HG03432 (cell line): Measurements from ENCODE around the gene IDUA.
A peak's percentile ranks its signal among the peaks of the same experiment; 100 is the strongest.
"Not testable (repeated sequence)": the region's sequence is repeated elsewhere in the genome, so short reads cannot be mapped to it uniquely, and the experiment has no call there.

Experiments
- ATAC-seq: cut with Tn5 transposase; IDR thresholded peaks from one replicate; pipeline ENCODE4 v1.9.1; 2021; ENCODE audit warnings: mild to moderate bottlenecking, moderate library complexity; ENCODE audit not compliant: unreplicated experiment

IDUA gene

DNA sequence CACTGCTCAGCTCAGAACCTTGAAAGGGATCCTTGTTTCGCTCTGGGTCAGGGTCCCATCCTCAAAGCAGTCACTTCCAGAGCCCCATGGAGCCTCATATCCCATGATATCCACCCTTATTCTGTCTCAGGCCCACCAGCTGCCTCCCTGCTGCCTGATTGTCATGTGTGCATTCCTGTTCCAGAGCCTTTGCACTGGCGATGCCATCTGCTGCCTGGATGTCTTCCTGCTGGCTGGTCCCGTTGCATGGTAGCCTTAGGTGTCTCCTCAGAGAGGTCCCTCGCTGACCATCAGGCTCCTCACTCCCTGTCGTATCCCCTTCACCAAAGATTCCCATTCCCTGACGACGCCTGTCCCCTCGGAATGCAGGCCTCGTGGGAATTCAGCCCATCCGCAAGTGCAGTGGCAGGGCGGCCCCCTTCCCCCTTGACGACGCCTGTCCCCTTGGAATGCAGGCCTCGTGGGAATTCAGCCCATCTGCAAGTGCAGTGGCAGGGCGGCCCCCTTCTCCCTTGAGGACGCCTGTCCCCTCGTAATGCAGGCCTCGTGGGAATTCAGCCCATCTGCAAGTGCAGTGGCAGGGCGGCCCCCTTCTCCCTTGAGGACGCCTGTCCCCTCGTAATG, 12.5 kb downstream of the IDUA start:
- not testable (repeated sequence) for ATAC-seq

DNA sequence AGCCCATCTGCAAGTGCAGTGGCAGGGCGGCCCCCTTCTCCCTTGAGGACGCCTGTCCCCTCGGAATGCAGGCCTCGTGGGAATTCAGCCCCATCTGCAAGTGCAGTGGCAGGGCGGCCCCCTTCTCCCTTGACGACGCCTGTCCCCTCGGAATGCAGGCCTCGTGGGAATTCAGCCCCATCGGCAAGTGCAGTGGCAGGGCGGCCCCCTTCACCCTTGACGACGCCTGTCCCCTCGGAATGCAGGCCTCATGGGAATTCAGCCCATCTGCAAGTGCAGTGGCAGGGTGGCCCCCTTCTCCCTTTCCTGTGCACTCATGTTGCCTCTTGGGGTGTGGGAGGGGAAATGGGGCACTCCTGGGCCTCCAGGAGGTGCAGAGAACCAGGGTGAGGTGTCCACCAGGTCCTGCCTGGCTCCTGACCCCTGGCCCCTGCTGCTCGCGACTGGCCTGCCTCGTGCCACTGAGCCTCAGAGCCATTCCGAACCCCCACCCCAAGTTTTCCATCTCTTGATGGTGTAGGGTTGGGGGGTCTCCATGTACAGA, 13.1 kb downstream of the IDUA start:
- no peak for ATAC-seq

DNA sequence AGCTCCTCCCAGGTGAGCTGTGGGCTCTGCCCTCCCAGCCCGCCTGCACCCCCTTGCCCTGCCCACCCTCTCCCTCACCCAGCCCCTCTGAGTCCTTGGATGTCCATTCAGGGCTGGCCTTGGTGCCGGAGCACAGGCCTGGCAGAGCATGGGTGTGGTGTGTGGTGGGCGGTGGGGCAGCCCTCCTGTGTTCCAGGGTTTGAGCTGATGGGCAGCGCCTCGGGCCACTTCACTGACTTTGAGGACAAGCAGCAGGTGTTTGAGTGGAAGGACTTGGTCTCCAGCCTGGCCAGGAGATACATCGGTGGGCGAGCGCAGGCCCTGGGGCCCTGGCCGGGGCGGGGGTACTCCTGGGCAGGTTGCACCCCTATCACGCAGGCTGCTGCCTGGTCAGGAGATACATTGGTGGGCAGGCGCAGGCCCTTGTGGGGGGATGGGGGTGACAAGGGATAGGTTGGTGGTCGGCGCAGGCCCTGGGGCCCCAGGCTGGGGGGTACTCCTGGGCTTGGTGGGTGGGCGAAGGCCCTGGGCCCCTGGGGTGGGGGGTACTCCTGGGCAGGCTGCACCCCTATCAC, 13.9 kb downstream of the IDUA start:
- no peak for ATAC-seq

DNA sequence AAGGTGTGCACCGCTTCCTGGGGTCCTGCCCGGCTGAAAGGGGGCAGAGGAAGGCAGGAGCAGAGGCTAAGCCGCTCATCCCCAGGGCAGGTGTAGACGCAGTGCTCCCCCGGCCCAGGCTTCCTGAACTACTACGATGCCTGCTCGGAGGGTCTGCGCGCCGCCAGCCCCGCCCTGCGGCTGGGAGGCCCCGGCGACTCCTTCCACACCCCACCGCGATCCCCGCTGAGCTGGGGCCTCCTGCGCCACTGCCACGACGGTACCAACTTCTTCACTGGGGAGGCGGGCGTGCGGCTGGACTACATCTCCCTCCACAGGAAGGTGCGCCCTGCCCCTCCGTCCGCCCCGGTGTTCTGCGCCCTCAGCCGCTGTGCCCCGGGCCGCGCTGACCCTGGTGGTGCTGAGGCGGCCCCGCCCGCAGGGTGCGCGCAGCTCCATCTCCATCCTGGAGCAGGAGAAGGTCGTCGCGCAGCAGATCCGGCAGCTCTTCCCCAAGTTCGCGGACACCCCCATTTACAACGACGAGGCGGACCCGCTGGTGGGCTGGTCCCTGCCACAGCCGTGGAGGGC, 14.8 kb downstream of the IDUA start:
- ATAC-seq = no peak

DNA sequence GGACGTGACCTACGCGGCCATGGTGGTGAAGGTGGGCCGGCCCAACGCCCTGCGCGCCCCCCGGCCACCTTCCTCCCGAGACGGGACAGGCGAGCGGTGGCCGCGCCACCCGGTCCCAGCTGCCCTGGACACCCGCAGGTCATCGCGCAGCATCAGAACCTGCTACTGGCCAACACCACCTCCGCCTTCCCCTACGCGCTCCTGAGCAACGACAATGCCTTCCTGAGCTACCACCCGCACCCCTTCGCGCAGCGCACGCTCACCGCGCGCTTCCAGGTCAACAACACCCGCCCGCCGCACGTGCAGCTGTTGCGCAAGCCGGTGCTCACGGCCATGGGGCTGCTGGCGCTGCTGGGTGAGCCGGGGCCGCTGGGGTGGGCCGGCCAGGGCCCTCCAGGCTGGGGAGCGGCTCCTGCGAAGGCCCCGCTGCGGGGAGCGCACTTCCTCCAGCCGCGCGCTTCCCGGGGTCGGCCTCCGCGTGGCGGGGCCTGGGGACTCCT, 15.3 kb downstream of the IDUA start:
- no peak for ATAC-seq

DNA sequence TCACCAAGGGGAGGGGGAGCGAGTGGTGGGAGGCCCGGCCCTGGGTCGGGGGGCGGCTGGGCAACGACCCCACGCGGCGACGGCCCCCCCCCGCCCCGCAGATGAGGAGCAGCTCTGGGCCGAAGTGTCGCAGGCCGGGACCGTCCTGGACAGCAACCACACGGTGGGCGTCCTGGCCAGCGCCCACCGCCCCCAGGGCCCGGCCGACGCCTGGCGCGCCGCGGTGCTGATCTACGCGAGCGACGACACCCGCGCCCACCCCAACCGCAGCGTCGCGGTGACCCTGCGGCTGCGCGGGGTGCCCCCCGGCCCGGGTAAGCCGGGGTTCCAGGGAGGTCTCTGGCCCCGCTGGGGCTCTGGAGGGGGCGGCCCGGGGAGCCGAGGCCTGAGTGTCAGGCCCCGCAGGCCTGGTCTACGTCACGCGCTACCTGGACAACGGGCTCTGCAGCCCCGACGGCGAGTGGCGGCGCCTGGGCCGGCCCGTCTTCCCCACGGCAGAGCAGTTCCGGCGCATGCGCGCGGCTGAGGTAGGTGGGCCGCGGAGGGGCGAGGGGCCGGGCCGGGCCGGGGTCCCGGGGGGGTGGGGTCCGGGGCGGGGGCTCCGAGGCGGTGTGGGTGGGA, 15.9 kb downstream of the IDUA start:
- ATAC-seq = no peak

DNA sequence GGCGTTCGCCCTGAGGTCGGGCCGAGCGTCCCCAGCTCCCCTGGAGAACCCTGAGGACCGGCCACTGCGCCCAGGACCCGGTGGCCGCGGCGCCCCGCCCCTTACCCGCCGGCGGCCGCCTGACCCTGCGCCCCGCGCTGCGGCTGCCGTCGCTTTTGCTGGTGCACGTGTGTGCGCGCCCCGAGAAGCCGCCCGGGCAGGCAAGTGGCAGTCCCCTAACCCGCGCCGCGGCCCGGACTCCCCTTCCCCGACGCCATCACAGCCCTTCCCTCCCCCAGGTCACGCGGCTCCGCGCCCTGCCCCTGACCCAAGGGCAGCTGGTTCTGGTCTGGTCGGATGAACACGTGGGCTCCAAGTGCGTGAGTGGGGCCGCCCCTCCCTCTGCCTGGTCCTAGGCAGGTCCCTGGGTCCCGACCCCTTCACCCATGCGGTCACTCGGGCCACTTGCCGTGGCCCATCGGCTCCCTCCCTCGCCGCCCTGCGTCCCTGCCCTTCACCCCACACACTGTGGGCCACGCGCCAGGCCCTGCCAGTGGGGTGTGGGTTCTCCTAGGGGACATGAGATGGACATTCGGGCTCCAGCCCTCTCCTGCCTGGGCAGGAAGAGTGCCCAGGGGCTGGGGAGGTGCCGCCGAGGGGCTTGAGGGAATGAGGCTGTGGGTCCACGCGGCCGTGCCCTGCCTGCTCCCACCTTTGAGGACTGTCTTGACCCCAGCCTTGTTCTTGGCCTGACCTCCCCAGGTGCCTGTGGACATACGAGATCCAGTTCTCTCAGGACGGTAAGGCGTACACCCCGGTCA, 16.6 kb downstream of the IDUA start:
- no peak for ATAC-seq

DNA sequence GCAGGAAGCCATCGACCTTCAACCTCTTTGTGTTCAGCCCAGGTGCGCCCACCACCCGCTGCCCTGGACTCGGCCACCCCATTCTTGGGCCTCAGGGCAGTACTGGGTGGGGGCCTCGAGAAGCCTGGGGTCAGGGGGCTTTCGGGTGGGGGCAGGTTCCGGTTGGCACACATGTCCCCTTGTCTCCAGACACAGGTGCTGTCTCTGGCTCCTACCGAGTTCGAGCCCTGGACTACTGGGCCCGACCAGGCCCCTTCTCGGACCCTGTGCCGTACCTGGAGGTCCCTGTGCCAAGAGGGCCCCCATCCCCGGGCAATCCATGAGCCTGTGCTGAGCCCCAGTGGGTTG, 17.2 kb downstream of the IDUA start:
- no peak for ATAC-seq

DNA sequence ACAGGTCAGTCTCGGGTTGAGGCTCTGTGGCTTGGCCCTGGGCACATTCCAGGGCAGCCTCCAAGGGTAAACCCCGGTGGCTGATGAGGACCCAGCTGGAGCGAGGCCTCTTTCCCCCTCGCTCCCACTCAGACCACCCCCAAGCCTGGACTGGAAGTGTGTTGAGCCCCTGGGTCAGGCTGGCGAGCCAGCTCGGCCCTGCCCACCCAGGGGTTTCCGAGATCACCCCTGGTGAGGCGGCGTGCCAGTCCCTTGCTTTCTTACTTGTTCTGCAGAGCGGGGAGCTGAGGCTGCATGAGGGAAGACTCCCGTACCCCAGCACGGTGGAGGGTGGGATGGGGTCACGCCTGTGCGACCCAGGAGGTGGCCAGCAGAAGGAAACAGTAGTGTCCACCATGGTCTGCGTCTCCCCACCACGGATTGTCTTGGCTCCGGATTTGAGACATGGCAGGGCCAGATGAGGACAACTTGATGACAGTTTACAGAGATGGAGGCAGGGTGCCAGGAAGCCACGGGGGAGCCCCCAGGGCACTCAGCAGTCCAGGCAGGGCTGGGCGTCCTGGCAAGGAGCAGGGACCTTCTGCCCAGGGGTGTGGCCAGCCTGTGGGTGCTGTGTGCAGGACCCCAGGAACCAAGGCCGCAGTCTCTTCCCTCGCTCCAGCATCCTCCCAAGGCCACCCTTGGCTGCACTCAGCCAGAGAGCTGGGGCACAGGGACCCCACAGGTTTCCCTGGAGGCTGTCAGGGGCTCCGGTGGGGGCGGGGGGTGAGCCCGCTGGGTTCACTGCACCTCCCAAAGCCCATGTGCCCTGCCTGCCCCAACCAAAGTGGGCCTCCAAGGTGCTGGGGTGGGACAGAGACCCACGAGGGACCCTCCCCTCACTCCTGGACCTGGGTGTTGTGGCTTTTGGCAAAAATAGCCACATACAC, 18.0 kb downstream of the IDUA start:
- ATAC-seq = no peak

DNA sequence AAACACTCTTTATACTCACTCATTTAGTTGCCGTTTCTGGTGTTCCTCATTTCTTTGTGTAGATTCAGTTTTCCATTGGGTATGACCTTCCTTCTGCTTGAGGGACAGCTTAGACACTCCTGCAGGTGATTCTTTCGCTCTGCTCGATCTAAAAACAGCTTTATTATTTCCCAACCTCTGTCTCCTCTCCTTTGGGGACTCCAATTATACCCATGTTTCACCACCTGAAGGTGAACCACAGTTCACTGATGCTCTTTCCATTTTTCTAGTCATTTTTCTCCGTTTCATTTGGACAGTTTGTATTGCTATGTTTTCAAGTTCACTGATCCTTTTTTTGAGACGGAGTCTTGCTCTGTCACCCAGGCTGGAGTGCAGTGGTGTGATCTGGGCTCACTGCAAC, 20.0 kb downstream of the IDUA start:
- no peak for ATAC-seq

DNA sequence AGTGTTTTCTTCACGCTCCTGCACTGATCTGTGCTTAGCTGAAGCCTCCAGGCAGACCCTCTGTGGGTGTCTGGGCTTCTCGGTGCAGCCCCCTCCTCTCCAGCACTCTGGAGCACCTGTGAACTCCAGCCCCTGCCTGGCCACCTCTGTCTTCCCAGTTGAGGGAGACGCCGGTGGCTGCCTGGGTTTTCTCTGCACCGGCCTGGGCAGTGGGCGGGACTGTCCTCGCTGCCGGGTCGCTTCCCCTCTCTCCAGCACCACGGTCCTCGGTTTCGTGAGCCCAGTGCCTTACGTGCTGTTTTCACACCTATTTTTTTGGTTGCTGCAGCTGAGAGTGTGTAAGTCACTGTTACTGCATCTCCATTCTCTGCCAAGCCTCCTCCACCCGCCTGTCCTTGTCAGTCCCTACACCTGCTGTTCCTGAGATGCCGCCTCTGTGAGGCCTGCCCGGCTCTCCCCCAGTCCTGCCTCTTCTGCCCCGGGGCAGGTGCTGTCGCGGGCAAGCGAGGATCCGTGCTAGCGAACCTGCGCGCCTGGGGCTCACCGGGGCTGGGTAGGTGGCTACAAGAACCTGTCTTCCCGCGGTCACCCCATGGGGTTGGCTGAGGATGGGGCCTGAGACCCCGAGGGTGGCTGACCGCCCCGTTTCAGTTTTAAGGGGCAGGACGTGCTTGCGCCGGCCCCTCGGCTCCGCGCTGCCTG, 22.1 kb downstream of the IDUA start:
- ATAC-seq = peak; percentile 6

DNA sequence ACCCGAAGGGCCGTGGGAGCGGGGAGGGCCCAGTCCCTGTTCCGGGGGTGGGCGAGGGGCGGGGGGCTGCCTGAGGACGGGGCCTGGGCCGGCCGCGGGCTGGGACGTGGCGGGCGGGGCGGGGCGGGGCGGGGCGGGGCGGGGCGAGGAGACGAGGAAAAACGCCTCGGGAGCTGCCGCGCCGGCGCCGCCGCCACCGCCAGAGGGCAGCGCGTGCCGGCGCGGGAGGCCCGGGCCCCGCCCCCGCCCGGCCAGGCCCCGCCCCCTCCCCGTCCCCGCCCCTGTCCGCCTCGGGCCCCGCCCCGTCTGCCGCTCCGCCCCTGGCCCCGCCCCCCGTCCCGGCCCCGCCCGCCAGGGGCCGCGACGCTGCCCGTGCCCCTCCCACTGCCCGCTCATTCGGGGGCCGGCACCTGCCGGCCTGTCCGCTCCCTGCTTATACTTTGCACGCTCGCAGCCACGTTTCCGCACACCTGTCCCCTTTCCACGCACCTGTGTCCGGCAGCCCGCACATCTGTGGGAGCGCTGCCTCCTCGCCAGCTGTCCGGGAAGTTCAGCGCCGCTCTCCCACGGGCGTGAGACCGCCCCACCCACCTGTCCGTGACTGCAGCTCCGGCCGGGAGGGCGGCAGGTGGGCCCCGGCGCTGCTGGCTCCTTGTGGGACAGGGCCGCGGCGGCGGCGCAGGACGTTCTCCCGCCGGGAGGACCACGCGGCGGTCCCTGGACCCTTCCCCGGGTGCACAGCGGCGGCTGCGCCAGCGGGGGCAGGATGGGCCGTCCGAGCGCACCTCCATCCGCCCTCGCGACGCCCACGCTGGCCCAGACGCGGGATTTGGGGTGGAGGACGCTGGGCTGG, 22.9 kb downstream of the IDUA start:
- ATAC-seq = peak; percentile 38

DNA sequence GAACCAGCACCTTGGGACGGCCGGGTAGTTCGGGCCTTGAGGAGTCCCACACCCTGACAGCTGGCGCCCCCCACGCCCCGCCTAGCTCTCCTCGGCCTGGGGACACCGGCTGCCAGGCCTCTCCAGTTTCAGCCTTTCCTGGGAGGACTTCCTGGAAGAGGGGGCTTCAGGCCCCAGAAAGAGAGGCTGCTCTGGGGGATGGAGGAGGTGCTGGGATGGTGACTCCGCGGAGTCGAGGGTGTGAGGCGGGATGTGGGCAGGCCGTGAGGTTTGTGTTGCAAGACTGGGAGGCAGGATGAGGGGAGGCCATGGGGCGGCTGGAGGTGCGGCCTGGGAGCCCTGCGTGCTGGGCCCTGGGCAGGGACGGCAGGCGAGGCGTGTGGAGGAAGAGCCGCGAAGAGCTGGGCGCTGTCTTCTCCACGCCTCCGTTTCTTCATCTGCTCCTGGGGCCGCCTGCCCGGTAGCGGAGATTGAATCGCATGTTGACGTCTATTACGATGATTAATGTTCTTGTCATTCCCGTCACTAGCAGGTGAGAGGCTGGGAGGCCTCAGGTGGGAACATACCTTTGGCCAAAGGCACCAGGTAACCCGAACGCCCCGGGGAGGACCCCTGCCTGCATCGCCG, 23.7 kb downstream of the IDUA start:
- peak; percentile 9 for ATAC-seq

DNA sequence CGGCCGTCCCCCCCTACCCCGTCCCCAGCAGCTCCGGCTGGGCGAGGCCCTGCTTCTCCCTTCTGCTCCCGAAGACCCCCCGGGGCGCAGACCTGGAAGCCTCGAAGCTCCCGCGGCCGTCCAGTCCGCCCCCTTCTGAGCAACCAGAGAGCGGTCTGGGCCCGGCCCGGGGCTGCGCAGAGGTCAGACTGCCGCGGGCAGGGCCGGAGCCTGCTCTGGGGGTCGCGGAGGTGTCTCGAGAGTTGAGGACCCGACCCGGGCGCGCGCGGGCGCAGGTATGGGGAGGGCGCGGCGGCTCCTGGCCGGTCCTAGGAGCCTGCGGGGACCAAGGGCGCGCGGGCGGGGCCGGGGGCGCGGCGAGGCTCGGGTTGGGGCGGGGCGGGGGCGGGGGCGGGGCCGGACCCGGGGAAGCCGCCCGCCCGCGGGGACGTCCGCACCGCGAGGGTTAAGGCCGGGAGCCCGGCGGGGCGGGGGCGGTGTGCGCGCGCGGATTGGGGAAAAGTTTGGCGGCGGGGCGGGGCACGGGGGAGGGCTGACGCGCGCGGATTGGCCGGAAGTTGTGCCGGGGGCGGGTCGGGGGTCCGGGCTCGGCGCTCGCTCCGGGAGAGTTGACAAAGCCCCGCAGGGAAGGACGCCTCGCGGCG, 24.3 kb downstream of the IDUA start, which contains the start of gene FGFRL1:
TSS of gene FGFRL1 (plus strand) at position 605 of the 644 bp plus-strand sequence. CDS start 860 bp downstream, outside the sequence.
- peak; percentile 42 for ATAC-seq

DNA sequence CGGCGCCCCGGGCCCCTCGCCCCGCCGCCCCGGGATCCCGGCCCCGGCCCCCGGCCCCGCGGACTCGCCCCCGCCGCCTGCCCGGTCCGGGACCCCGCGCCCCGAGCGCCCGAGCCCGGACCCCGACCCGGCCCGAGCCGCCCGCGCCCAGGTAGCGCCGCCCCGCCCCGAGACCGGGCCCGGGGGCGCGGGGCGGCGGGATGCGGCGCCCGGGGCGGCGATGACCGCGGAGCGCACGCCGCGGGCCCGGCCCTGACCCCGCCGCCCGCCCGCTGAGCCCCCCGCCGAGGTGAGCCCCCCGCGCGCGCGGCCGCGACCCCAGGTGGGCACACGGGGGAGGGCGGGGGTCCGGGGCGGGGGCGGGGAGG, 24.8 kb downstream of the IDUA start:
- no peak for ATAC-seq

DNA sequence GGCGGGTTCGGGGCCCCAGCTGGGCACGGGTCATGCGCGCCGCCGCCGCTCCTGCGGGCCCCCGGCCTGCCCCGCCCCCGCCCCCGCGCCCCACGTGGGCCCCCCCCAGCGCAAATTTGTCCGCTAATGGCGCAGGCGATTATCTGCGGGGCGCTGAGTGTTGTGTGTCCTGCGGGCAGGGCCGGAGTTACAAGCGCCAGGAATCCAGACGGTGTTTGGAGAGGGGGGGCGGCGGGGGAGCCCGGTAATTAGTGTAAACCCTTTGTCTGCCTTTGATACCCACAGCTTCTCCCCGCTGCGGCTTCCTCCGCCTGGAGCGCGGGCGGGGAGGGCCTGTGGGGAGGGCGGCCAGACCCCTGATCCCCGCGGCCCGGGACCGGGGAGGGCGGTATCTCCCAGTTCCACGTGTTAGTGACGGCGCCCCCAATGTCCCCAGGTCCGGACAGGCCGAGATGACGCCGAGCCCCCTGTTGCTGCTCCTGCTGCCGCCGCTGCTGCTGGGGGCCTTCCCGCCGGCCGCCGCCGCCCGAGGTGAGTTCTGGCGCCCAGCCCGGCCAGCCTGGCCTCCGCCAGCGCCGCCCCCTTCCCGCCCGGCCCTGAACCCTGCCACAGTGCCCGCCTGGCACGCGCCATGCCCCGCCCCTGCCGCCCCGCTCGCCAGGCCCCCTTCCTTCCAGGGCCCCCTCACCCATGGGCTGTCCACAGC, 25.3 kb downstream of the IDUA start:
- ATAC-seq = no peak
